GM12875 (cell line): ENCODE results near the gene FAM240B.

Experiments
- H3K4me3 ChIP-seq: one replicate; pipeline ENCODE4 v1.5.1; 2011; ENCODE audit warnings: low read depth, low read length, control low read depth
- TF ChIP-seq, protein P1 (sequence below): IDR thresholded peaks from 2 replicates; pipeline ENCODE4 v1.5.1; 2011; ENCODE audit warnings: low read depth, mild to moderate bottlenecking, control low read depth, inconsistent platforms, low read length, moderate library complexity, borderline replicate concordance; ENCODE audit not compliant: insufficient read depth

The FAM240B gene

DNA sequence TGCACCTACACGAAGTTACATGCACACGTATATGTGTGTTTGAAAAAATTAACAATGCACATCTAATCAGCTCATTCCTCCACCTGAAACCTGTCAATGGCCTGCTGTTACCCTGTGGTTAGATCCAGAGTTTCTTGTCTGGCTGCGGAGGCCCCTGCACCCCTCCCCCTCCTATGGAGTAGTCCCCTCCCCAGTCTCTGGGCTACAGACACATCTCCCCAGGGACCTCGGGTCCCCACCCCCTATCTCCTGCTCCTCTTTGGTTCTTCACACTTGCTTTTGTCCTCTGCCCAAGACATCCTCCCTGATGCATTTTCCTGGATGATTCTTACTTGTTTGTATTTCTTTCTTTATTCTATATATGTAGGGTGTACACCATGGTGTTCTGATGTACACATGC is 27.2 kb downstream of the FAM240B start:
- TF ChIP-seq, protein P1, sequence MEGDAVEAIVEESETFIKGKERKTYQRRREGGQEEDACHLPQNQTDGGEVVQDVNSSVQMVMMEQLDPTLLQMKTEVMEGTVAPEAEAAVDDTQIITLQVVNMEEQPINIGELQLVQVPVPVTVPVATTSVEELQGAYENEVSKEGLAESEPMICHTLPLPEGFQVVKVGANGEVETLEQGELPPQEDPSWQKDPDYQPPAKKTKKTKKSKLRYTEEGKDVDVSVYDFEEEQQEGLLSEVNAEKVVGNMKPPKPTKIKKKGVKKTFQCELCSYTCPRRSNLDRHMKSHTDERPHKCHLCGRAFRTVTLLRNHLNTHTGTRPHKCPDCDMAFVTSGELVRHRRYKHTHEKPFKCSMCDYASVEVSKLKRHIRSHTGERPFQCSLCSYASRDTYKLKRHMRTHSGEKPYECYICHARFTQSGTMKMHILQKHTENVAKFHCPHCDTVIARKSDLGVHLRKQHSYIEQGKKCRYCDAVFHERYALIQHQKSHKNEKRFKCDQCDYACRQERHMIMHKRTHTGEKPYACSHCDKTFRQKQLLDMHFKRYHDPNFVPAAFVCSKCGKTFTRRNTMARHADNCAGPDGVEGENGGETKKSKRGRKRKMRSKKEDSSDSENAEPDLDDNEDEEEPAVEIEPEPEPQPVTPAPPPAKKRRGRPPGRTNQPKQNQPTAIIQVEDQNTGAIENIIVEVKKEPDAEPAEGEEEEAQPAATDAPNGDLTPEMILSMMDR, result no peak
- no peak overlapping the region for H3K4me3 ChIP-seq

DNA sequence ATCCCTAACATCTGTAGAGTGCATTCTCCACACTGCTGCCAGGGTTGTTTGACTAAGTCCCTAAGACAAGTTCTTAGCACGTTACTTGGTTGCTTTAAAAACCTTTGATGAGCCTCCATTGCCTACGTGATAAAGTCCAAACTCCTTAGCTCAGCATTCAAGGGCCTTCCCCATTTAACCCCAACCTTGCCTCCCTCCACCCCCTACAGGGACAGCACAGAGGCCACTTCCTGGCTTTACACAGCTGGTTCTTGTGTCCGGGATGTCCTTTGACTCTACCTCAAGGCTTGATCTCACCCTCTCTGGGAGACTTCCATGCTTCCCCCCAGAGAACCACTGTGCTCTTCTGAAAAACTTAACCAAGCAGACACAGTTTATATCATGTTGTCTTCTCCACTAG is 29.4 kb downstream of the FAM240B start:
- H3K4me3 ChIP-seq, result no peak overlapping the region
- TF ChIP-seq, protein P1, result no peak

DNA sequence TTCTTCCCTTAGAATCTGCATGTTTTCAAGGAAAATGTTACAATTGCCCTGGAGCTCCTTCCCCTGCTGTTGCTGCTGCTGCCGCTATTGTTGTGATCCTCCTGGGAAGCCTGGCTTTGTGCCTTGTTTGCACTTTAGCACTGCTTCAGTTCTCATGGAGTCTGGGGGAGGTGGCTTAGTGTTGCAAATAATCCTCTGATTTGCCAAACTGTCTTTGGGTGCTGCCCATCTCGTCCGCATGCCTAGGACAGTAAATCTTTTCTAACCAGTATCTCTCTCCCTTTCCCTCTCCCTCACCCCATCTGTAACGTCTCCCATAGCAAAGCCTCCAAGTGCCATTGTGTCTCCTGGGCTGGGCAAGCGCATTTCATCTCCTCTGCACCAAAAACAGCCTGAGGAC is 30.3 kb downstream of the FAM240B start:
- TF ChIP-seq, protein P1, result no peak
- no peak overlapping the region for H3K4me3 ChIP-seq

DNA sequence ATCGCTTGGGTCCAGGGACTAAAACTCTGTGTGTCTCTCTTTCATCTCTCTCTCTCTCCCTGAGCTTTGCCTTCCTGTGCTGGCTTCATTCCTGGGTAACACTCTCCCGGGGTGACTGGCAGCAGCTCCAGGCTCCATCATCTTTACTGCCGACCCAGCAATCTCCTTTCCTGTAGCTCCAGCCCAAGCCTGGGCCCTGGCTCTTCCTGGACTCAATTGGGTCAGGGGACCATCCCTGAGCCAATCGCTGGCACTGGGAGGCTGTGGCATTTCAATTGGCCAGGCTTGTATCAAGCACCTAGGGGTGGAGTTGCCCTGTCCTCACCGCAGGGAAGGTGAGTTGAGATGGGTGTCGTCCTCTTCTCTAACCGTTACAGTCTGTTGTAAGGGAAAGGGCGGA is 31.9 kb downstream of the FAM240B start:
- H3K4me3 ChIP-seq, result no peak overlapping the region
- TF ChIP-seq, protein P1, result no peak

DNA sequence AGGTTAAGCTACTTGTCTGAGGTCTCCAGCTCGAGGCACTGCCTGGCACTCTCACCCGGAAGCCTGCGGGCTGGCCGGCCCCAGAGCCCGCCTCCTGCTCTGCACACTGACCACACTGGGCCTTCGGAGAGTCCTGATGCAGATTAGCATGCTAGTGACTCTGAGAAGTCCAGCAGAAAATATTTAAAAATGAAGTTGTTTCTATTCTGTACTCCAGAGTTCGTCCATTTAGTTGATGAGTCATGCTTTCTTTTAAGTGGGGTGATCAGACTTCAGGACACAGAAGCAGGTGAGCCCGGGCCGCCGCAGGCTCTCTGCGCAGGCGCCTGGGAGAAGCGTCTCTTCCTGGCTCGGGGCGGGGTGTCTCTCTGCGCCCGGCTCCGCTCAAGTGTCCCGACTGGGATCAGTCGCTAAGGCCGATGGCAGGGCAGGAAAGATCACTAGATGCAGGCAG is 32.5 kb downstream of the FAM240B start:
- H3K4me3 ChIP-seq, result no peak overlapping the region
- TF ChIP-seq, protein P1, result no peak

DNA sequence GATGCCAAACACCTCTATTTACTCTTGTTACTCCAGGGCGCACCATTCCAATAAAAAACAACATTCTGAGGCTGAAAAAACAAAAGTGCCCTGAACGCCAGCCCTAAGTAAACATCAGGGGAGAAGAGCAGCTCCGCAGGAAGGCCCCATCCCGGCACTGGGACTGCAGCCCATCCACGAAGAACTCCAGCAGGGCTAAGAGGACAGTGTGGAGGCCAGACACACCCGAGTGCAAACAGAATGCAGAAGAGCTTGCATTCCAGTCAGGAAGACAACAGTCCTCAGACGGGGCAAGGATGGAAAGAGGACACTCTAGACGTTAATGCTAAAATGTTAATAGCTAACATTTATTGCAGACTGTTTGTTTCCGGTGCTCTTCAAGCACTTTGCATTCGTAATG is 33.0 kb downstream of the FAM240B start:
- TF ChIP-seq, protein P1, result no peak
- H3K4me3 ChIP-seq, result no peak overlapping the region

DNA sequence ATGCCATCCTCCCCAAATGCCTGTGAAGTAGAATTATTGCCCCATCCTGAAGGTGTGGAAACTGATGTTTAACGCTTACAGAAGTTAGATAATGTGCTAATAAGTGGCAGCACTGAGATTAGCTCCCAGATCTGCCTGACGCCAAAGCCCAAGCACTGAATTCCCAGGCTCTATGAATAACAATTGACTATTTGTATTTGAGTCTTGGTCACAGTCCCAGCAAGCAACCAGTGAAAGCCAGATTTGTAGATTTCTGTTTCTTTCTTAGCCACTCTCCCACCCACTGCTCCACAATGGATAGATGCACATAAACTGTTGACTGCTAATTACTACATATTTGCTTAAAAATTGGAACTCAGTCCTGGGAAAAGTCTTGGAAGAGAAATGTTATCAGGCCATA is 34.4 kb downstream of the FAM240B start:
- H3K4me3 ChIP-seq, result no peak overlapping the region
- TF ChIP-seq, protein P1, result no peak
